ENCODE results near the gene CDH5.

Gene CDH5

DNA sequence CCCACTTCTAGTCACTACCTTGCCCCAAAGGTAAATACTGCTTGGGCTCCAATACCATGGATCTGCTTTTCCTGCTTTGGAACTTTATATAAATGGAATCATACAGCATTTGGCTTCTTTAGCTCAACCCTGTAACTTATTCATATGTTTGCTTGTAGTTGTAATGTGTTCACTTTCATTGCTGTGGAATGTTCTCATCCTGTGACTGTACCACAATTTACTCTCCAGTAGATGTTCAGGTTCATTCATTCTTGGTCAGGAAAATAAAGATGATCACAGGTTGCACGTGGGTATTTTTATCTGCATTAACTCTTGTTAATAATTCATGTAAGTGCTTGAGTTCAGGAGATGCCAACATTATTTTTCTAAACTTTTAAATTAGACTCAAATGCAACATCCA is 53.9 kb downstream of the CDH5 start:
- no peaks in the 10 kb centered on the region; the same call in 1 of the 2 replicates for H3K27me3 ChIP-seq (replicated peaks; ENCODE audit: control insufficient read depth, insufficient read depth, low read length)
- no peak for TF ChIP-seq CTCF (IDR thresholded peaks at IDR 0.05; ENCODE audit: insufficient read depth, low read length, poor library complexity, severe bottlenecking)
- H3K4me3 ChIP-seq (replicated peaks; ENCODE audit: low read depth, low read length), result no peak overlapping the region
- DNase-seq (ENCODE audit: extremely low read depth, insufficient read length), result no peak
- no peaks in the 10 kb centered on the region for H3K36me3 ChIP-seq (ENCODE audit: control insufficient read depth, insufficient read depth, low read length)

GRCh38 chr16:66421891-66422290 is 55.4 kb downstream of the CDH5 start:
- Histone ChIP-seq H3K27me3 (replicated peaks; ENCODE audit: control insufficient read depth, insufficient read depth, low read length) (peaks cover 1% of the 10 kb centered on the region), H3K36me3 (ENCODE audit: control insufficient read depth, insufficient read depth, low read length) (no peaks in the 10 kb centered on the region), H3K4me3 (replicated peaks; ENCODE audit: low read depth, low read length) (no peak overlapping the region)
- TF ChIP-seq CTCF (IDR thresholded peaks at IDR 0.05; ENCODE audit: insufficient read depth, low read length, poor library complexity, severe bottlenecking), result no peak
- no peak for DNase-seq (ENCODE audit: extremely low read depth, insufficient read length)

GRCh38 chr16:66422366-66422765 is 55.9 kb downstream of the CDH5 start:
- no peak overlapping the region for H3K4me3 ChIP-seq (replicated peaks; ENCODE audit: low read depth, low read length)
- H3K36me3 ChIP-seq (ENCODE audit: control insufficient read depth, insufficient read depth, low read length), result no peaks in the 10 kb centered on the region
- no peak for TF ChIP-seq CTCF (IDR thresholded peaks at IDR 0.05; ENCODE audit: insufficient read depth, low read length, poor library complexity, severe bottlenecking)
- no peak for DNase-seq (ENCODE audit: extremely low read depth, insufficient read length)
- H3K27me3 ChIP-seq (replicated peaks; ENCODE audit: control insufficient read depth, insufficient read depth, low read length), result peaks cover 1% of the 10 kb centered on the region

- peaks cover 7% of the 10 kb centered on the region for H3K27me3 ChIP-seq (replicated peaks; ENCODE audit: control insufficient read depth, insufficient read depth, low read length)
- no peak for TF ChIP-seq CTCF (IDR thresholded peaks at IDR 0.05; ENCODE audit: insufficient read depth, low read length, poor library complexity, severe bottlenecking)
- H3K36me3 ChIP-seq (ENCODE audit: control insufficient read depth, insufficient read depth, low read length), result no peaks in the 10 kb centered on the region
- H3K4me3 ChIP-seq (replicated peaks; ENCODE audit: low read depth, low read length), result no peak overlapping the region
- DNase-seq (ENCODE audit: extremely low read depth, insufficient read length), result no peak
These were observed 56.7 kb downstream of the CDH5 start for GRCh38 chr16:66423177-66423576.

DNA sequence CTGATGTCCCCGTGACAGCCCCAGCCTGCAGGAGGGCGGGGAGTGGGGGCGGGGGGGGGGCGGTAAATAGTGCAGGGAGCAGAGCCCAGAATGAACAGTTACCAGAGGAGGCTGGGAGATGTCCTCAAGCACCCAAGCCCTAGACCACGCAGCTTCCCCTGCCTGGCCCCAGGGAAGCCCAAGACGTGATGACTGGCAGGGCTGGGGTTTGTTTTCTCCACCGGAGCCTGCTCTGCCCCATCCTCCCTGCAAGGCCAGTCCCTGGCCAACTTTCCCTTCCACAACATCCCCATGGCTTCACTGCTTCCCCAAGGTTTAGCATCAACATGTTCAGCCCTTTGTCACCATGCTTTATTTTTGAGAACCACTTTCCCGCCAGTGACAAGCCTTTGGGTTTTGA is 59.2 kb downstream of the CDH5 start:
- Histone ChIP-seq H3K4me3 (replicated peaks; ENCODE audit: low read depth, low read length) (no peak overlapping the region), H3K36me3 (ENCODE audit: control insufficient read depth, insufficient read depth, low read length) (no peaks in the 10 kb centered on the region), H3K27me3 (replicated peaks; ENCODE audit: control insufficient read depth, insufficient read depth, low read length) (peaks cover 12% of the 10 kb centered on the region)
- DNase-seq (ENCODE audit: extremely low read depth, insufficient read length), result no peak
- no peak for TF ChIP-seq CTCF (IDR thresholded peaks at IDR 0.05; ENCODE audit: insufficient read depth, low read length, poor library complexity, severe bottlenecking)

Data from GM06990 (cell line).